Measurements from ENCODE around the gene PDX1.
A peak's percentile ranks its signal among the peaks of the same experiment; 100 is the strongest.

PDX1 gene

DNA sequence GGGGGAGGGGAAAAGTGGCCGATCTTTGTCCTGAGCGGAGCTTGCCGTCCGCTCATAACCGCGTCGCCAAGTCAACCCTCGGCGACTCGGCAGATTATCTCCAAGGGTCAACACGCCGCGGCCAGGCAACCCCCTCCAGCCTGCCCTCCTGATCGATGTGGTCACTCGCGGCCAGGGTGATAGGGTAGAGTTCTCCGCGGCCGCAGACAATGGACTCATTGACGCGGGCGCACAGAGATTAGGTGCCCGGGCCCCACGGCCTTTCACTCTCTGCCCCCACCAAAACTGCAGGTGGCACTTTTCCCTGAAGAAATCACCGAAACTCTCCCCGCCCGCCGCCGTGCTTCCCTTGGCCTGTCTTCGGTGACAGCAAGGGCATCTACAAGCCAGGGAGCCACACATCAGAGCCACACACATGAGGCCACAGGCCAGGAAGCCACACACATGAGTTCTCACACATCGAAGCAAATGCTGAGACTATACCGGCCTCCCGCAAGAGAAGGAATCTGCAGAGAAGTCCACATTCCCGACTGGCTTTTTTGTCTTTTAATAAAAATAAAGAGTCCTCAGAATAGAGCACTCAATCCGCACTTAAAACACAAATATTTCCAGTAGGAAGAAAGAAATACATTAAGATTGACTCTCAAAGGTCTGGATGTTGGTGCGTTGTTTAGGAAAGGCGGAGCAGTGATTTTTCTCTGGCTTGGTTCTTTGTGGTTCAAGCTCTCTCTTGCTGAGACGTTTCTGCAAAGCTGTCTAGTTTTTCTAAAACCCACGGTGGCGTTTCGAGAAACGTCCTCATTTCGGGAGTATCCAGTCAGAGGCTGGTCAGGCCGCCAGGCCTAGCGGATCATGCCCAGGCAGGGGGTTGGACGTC, 1.5 kb upstream of the PDX1 start:
- no peak for DNase-seq (ENCODE audit: low read depth)
- TF ChIP-seq, protein P1, sequence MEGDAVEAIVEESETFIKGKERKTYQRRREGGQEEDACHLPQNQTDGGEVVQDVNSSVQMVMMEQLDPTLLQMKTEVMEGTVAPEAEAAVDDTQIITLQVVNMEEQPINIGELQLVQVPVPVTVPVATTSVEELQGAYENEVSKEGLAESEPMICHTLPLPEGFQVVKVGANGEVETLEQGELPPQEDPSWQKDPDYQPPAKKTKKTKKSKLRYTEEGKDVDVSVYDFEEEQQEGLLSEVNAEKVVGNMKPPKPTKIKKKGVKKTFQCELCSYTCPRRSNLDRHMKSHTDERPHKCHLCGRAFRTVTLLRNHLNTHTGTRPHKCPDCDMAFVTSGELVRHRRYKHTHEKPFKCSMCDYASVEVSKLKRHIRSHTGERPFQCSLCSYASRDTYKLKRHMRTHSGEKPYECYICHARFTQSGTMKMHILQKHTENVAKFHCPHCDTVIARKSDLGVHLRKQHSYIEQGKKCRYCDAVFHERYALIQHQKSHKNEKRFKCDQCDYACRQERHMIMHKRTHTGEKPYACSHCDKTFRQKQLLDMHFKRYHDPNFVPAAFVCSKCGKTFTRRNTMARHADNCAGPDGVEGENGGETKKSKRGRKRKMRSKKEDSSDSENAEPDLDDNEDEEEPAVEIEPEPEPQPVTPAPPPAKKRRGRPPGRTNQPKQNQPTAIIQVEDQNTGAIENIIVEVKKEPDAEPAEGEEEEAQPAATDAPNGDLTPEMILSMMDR (IDR thresholded peaks at IDR 0.05; ENCODE audit: control insufficient read depth, insufficient read depth, low read depth, low read length, missing control alignments), result no peak
- no peak overlapping the region for H3K4me3 ChIP-seq (ENCODE audit: control insufficient read depth, low read depth, low read length)

DNA sequence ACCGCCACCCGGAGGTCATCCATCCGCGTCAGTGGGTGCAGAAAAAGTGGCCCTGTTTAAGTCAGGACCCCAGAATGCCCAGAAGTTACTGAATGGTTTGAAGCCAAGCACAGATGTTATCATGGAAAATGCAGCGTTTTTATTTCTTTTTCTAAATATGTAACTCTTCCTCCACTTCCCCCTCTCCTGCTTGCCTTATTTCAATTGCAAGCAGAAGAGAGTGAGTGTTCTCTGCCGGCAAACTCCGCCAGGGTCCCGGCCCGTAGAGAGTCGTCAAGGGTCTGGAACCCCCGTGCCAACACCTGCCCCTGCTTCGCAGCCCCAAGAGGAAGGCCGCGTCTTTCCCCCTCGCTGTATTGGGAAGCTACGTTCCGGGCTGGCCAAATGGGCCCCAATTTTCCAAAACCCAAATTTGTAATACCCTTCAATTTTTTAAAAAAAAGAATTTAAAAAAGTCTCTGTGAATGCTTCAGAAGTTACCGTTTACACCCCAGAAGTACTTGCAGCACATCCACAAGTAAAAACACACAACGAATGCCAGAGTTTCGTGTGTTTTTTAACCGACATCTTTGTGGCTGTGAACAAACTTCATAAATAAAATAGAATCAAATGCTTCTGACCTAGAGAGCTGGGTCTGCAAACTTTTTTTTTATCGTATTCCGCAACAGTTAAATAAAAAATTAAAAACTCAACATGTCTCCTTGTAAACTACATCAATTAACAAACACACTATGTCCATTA, 712 bp upstream of the PDX1 start:
- TF ChIP-seq, protein P1 (IDR thresholded peaks at IDR 0.05; ENCODE audit: control insufficient read depth, insufficient read depth, low read depth, low read length, missing control alignments), result no peak
- no peak overlapping the region for H3K4me3 ChIP-seq (ENCODE audit: control insufficient read depth, low read depth, low read length)
- DNase-seq (ENCODE audit: low read depth), result no peak

DNA sequence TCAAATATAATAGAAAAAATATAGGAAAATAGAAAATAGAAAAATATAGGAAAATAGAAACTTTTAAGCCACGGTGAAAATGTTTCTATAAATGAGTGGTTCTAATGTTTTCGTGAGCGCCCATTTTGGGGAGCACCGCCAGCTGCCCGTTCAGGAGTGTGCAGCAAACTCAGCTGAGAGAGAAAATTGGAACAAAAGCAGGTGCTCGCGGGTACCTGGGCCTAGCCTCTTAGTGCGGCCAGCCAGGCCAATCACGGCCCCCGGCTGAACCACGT, 204 bp upstream of the PDX1 start:
- no peak for DNase-seq (ENCODE audit: low read depth)
- no peak overlapping the region; the same call in 1 of the 2 replicates for H3K4me3 ChIP-seq (ENCODE audit: control insufficient read depth, low read depth, low read length)
- TF ChIP-seq, protein P1 (IDR thresholded peaks at IDR 0.05; ENCODE audit: control insufficient read depth, insufficient read depth, low read depth, low read length, missing control alignments), result no peak

DNA sequence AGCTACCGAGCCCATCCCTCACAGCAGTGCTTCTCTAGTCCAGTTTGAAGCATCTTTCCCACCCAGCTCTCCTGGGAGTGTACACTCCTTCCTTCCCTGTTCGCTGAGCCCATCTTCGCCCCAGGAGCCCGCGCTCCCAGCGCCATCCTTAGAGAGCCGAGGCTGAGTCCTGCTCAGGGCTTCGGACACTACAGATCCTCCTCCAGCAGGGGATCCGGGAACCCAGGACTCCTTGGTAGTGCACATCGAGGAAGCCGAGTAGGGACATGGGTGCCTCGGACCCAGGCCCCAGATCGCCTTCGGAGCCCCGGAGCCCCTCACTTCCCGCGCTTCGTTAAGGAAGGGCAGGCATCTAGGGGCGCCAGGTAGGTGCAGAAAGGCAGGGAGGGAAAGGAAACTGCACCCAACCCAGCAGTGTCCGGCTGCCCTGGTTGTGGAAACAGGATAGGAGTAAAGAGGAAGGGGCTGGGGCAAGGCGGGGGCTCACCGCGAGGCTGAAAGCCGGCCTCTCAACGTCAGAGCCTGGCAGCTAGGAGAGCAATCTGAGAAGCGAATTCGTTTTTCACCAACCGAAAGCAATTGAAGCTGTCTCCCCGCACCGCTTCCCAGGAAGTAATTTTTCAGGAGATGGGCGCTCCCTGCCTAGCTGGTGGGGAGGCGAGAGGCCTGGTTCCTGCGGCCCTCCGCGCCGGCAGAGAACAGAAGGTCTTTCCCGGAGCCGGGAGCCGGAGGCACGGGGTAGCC, 1.0 kb downstream of the PDX1 start:
- H3K4me3 ChIP-seq (ENCODE audit: control insufficient read depth, low read depth, low read length), result peak overlapping the region; percentile 34
- TF ChIP-seq, protein P1 (IDR thresholded peaks at IDR 0.05; ENCODE audit: control insufficient read depth, insufficient read depth, low read depth, low read length, missing control alignments), result no peak
- no peak for DNase-seq (ENCODE audit: low read depth)

DNA sequence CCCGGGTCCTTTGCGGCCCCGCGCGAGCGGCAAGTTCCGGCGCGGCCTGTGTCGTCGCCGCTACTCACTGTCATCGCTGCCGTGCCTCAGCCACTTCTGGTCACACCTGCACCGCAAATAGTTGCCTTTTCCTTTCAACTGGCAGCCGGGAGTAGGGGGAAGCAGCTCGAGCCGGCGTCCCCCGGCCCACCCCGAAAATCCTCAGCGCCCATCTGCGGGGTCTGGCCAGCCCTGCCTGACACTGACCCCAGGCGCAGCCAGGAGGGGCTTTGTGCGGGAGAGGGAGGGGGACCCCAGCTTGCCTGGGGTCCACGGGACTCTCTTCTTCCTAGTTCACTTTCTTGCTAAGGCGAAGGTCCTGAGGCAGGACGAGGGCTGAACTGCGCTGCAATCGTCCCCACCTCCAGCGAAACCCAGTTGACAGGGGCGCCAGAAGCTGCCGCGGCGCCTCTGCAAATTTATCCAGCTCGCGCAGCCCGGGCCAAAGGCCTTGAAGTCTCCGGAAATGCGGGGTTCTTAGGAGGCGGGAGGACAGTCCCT, 1.7 kb downstream of the PDX1 start:
- TF ChIP-seq, protein P1 (IDR thresholded peaks at IDR 0.05; ENCODE audit: control insufficient read depth, insufficient read depth, low read depth, low read length, missing control alignments), result no peak
- no peak for DNase-seq (ENCODE audit: low read depth)
- peak overlapping the region; percentile 34 for H3K4me3 ChIP-seq (ENCODE audit: control insufficient read depth, low read depth, low read length)

All from AG09309 (cell line).